Effector CD4-positive, alpha-beta T cell (primary cell): ENCODE measurements around the gene WDR18.
A peak's percentile ranks its signal among the peaks of the same experiment; 100 is the strongest.

ENCODE experiments used
- DNase-seq: peaks from one replicate; pipeline ENCODE4 v3.0.0-alpha.2; 2020

WDR18 gene

DNA sequence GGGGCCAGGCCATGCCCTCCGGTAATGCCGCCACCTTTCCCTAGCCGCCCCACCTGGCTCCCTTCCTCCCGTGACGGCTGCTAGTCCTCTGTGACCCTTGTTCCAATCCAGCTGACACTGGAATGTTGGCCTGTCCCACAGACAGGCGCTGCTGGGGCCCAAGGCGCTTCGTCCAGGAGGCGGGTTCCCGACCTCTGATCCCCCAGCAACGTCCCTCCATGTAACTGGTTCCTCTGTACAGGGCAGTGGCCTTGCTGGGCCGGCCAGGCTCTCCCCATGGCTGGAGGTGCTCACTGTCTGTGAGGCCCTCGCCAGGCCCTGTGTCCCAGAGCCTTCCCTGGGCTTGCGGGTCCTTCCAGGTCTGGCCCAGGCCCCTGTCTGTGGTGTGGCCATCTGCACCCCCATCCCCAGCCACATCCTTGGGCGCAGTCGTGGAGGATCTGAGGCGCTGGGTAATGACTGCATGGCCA lies 9.3 kb downstream of the WDR18 start:
- DNase-seq: no peak

DNA sequence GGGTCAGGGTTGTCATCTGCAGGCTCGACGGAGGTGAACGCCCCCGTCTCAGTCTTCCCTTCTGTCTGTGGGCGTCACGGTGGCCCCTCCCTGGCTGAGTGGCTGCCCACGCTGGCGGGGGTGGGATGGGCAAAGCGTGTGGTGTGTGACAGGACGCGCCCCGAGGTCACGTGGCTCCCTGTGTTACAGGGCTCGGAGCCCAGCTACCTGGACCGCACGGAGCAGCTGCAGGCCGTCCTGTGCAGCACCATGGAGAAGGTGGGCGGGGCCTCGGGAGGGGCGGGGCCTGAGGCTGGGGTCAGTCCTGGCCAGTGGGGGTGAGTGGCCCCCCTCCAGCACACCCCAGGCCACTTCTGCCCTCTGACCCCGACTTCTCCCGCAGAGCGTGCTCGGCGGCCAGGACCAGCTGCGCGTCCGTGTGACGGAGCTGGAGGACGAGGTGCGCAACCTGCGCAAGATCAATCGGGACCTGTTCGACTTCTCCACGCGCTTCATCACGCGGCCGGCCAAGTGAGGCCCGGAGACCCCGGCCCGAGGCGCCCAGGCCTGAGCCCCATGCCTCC lies 9.8 kb downstream of the WDR18 start:
- DNase-seq: no peak

DNA sequence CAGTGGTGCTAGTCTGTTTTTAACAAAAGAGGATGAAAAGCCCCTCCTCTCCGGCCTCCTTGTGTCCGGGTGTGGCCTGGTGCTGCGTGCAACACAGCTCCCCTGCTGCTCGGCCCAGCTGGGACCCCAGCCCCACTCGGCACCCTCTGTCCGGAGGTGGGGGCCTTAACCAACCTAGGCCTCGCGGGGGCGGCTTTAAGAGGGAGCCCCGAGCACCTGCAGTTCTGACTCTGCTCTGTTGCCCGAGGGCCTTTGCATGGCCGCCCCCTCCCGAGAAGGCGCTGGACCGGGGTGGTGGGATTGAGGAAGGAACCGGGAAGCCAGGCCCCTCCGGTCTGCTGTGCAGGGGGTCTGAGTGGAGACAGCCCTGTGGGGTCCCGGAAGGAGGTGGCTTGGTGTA lies 10.4 kb downstream of the WDR18 start:
- DNase-seq: no peak

DNA sequence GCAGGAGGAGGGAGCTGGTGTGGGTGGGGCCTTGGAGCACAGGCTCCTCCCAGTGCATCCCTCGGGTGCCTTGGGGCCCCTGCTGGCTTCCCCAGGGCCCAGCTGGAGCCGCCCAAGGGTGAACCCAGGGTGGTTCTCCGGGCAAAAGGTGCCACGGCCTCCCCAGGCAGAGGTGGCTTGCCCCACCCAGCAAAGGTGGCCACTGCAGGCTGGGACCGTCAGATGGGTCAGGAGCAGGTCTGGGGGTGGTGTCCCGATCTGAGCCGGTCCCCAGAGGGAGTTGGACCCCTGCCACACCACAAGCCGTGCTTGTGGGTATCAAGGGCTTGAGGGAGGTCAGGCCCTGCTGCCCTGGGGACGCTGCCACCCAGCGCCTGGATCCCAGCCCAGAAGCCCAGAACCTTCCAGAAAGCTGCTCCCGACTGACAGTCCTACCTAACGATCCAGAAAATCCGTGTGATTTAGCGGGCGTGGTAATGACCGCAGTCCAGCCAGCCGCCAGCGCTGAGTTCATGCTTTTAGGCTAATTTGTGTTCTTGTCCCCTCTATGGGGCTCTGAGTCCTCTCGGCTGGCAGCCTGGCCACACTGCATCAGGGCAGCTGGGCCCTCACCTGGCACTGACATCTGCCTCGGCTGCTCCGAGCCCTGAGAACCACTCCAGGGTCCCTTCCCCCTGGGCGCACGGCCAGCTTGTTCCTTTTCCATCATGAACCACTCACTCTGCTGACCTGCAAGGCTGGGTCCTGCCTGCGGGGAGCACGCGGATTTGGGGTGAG lies 11.1 kb downstream of the WDR18 start:
- DNase-seq: no peak

DNA sequence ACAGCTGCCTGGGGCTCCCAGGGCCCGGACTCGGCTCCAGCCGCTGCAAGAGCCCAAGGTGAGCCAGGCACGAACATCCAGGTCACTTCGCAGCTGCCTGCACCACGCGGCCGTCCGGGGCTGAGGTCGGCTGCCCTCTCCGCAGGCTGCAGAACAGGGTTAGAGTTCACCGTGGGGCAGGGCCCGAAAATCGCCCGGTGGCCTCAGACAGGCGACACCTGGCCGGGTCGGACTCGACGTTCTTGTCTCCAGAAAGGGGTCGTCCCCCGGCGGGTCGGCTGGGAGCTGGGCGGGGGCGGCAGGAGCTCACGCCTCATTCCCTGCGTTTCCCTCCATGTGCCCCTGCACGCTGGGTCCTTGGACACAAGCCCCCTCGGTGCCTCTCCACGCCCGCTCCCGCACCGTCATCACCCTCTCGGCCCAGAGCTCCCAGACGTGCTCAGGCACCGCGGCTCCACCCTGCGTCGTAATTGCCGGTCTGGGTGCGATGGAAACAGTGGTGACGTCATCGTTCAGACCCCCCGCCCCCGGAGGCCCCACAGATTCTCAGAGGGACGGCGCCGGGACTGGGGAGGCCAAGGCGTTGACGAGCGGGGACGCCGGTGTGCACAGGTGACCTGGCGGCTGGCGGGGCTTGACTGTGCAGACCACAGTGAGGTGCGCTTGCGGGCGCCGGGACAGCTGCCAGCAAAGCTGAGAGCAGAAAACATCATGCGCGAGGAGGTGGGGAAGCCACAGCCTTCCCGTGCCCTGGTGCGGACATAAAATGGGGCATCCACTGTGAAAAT lies 12.1 kb downstream of the WDR18 start:
- peak; percentile 85 for DNase-seq

DNA sequence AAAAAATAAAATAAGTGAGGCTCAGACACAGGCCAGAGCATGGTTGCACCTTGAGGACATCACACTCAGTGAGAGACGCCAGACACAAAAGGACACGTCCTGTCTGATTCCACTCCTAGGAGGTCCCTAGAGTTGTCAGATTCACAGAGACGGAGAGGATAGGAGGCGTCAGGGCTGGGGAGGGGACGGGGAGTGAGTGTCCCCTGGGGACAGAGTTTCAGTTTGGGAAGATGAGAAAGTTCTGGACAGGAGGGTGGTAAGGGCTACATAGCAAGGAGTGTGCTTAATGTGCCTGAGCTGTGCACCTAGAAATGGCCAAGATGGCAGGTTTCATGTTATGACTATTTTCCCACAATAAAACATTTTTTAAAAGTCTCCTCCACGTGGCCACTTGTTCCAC lies 13.9 kb downstream of the WDR18 start:
- no peak for DNase-seq

DNA sequence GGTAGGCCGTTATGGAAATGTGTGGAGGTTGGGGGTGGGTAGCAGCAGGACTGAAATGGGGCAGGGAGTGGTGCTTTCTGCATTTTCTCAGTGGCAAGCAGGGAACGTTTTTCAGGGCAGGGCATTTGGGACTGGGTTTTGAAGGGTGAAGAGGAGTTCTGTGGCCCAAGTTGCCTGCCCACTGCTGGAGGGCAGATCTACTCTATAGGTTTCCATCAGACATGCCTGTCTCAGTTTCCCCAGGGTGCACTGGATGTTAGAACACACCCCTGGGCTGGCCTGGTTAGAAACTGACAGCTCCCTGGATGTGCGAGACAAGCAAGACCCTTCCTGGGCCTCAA lies 15.2 kb downstream of the WDR18 start:
- DNase-seq: no peak

DNA sequence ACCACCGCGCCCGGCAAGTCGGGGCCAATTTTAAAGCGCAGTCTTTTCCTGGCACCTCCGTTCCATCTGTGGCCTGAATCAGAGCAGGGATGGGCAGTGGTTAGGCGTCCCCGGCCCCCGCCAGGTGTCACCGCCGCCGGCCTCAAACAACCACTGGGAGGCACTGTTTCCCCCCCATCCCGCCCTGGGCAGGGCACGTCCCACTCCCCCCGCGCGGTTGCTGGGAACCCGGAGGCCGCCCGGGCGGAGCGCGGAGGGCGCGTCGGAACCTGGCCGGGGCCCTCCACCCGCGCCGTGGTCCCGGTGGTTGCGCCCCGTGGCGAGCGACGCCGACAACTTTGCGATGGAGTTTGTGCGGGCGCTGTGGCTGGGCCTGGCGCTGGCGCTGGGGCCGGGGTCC lies 15.9 kb downstream of the WDR18 start, which contains the start of gene GRIN3B:
Gene GRIN3B, plus strand, starts transcription at position 325 of the 400 bp plus-strand sequence. Its CDS starts 19 bp downstream, at position 344.
- peak; percentile 41 for DNase-seq

DNA sequence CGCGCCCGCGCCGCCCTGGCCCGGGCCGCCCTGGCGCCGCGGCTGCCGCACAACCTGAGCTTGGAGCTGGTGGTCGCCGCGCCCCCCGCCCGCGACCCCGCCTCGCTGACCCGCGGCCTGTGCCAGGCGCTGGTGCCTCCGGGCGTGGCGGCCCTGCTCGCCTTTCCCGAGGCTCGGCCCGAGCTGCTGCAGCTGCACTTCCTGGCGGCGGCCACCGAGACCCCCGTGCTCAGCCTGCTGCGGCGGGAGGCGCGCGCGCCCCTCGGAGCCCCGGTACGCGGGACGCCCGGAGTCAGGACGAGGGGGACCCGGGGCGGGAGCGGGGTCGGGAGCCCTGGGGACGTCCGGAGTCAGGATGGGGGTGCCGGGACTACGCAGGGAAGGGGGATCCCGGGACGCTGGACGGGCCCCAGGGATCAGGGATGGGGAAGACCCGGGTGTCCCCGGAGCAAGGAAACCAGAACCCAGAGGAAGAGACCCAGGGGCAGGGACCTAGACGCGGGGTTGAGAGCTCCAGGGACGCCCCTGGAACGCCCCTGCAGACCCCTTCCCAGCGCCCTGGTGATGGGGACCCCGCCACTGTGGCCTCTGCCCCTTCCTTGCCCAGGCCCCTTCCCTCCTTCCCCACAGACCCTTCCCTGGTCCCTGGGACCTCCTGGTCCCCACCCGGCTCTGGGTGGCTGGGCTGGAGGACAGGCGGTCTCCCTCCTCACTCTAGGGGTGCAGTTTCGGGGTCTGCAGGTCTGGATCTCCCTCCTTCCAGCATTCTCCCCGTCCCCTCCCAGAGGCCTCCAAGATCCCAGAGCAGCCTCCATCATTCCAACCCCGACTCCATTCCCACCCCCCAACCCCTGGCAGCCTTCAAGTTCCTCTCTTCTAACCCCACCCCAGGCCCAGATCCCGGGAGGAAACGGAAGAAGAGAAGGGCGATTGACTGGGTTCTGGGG lies 16.7 kb downstream of the WDR18 start:
- DNase-seq: no peak

DNA sequence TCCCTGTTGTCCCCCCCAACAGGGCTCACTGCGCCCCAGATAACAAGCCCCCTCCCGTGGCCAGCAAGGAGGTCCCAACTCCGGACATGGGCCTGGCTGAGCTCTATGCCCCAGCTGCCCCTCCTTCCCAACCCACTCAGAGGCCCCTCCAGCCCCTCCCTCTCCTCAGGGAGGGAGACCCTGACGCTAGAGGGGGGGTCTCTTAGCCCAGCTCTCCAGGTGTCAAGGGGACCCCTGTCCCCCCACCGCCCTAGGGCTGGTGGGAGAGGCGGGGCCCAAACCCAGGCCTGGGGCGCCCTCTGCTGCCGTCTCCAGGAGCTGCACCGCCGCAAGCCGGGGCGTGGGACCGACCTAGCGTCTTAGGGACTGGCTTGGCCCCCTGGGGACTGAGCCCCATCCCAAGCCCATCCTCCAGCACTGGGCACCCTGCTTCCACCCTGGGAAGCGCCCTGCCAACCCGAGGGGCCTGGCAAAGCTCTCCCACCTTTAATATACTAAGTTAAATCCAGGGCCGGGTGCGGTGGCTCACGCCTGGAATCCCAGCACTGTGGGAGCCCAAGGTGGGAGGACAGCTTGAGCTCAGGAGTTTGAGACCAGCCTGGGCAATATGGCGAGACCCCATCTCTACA lies 17.5 kb downstream of the WDR18 start:
- DNase-seq: peak; percentile 65

DNA sequence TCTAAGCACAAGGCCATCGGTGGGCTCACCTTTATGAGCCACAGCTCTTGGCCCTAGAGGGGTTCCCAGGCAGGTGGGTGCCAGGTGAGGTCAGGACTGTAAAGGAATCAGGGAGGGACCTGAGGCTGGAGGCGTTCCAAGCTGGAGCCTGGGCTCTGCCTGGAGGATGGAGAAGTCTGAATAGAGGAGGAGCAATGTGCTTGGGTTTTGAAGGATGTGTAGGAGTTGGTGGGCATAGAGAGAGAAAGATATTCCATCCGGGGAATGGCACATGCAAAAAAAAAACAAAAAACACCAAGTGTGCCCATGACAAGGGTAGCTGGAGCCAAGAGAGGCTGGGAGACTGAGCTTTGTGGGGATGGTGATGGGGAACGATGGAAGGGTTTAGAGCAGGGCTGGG lies 18.5 kb downstream of the WDR18 start:
- DNase-seq: no peak

DNA sequence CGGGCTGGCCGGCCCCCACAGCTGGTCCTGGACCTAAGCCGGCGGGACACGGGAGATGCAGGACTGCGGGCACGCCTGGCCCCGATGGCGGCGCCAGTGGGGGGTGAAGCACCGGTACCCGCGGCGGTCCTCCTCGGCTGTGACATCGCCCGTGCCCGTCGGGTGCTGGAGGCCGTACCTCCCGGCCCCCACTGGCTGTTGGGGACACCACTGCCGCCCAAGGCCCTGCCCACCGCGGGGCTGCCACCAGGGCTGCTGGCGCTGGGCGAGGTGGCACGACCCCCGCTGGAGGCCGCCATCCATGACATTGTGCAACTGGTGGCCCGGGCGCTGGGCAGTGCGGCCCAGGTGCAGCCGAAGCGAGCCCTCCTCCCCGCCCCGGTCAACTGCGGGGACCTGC lies 19.1 kb downstream of the WDR18 start:
- no peak for DNase-seq

DNA sequence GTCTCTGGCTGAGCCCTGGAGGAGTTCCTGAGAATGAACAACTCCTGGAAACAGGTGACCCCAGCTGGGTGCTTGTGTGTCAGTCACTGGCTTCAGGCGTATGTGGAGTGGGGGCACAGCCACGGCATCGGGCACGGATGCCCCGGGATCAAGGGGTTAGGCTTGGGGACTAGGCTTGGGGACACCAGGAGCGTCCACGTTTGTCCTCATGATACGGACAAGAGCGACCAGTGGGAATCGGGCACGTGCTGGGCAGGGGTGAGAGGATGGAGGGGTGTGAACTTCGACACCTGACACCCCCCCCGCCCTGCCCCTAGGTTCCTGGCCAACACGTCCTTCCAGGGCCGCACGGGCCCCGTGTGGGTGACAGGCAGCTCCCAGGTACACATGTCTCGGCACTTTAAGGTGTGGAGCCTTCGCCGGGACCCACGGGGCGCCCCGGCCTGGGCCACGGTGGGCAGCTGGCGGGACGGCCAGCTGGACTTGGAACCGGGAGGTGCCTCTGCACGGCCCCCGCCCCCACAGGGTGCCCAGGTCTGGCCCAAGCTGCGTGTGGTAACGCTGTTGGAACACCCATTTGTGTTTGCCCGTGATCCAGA lies 20.2 kb downstream of the WDR18 start:
- no peak for DNase-seq

DNA sequence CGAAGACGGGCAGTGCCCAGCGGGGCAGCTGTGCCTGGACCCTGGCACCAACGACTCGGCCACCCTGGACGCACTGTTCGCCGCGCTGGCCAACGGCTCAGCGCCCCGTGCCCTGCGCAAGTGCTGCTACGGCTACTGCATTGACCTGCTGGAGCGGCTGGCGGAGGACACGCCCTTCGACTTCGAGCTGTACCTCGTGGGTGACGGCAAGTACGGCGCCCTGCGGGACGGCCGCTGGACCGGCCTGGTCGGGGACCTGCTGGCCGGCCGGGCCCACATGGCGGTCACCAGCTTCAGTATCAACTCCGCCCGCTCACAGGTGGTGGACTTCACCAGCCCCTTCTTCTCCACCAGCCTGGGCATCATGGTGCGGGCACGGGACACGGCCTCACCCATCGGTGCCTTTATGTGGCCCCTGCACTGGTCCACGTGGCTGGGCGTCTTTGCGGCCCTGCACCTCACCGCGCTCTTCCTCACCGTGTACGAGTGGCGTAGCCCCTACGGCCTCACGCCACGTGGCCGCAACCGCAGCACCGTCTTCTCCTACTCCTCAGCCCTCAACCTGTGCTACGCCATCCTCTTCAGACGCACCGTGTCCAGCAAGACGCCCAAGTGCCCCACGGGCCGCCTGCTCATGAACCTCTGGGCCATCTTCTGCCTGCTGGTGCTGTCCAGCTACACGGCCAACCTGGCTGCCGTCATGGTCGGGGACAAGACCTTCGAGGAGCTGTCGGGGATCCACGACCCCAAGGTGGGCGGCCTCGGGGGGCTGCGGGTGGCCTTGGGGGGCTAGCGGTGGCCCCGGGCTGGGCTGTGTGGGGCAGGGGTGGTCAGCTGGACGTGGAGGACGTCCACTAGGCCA lies 20.9 kb downstream of the WDR18 start:
- no peak for DNase-seq

DNA sequence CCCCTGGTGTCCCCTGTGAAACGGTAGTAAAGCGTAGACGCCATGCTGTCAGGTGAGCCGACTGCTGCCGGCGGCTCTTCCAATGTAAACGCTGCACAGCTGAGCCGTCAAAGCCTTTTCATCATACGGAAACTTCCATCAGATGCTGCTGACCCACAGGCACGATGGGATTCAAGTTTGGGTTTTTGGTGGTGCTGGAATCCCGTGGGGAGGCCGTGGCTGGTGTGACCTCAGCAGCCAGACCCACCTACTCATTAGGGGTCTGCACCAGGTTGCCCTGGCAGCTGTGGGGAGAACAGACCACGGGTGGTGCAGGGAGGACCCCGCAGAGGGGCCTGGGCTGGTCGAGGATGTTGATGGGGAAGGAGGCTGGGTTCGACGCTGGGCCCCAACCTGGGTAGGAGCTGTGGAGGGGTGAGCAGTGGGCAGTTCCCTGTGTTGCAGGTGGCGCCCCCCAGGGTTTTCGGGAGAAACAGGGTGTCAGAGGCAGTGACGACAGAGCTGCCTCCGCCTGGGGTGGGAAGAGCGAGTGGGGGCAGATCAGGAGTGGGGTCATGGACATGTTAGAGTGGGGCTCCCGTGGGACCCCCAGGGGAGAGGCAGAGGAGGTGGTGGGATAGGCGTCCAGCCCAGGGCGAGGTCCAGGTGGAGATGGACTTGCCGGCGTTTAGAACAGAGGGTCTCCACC lies 22.7 kb downstream of the WDR18 start:
- DNase-seq: no peak

DNA sequence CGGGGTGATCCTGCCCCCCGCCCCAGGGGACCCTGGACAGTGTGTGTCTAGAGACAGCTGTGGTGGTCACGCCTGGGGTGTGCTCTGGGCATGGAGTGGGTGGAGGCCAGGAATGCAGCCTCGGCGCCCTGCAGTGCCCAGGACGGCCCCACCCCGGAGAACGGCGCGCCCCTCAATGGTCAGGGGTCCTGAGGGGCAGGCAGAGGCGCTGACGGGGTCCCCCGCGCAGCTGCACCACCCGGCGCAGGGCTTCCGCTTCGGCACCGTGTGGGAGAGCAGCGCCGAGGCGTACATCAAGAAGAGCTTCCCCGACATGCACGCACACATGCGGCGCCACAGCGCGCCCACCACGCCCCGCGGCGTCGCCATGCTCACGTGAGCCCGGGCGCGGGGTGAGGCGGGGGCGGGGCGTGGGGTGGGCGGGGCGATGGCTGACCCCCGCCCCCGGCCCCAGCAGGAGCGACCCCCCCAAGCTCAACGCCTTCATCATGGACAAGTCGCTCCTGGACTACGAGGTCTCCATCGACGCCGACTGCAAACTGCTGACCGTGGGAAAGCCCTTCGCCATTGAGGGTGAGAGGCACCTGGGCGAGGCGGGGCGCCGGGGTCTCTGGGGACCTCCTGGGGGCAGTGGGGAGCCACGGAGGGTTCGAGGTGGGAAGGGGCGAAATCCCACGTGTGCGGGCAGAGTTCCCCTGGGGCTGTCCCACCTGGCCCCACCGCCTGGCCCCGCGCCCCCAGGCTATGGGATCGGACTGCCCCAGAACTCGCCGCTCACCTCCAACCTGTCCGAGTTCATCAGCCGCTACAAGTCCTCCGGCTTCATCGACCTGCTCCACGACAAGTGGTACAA lies 23.5 kb downstream of the WDR18 start:
- DNase-seq: no peak

DNA sequence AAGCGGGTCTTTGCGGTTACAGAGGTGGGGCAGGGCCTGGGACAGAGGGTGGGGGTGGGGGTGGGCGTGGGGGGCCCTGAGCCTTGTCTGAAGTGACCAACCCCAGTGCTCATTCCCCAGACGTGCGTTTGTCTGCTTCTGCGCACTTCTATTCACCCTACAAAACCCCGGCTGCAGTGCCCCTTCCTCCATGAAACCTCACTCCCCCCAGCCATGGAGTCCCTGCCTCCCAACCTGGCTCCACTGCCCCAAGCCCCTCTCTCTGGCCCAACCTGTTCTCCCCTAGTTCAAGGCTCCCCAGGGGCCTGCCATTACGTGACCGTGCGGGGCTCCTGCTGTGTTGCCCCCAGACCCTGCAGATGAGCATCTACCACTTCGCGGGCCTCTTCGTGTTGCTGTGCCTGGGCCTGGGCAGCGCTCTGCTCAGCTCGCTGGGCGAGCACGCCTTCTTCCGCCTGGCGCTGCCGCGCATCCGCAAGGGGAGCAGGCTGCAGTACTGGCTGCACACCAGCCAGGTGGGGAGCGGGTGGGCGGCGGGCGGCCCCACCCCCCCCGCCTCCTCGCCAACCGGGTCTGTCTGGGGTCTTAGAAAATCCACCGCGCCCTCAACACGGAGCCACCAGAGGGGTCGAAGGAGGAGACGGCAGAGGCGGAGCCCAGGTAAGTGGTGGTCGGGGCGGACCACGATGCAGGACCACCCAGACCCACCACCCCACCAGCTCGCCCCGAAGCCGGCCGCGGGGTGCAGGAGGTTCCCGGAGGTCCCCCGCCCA lies 24.3 kb downstream of the WDR18 start:
- no peak for DNase-seq
